Measurements from ENCODE around the gene TRIO.

- TF ChIP-seq CTCF (IDR thresholded peaks at IDR 0.05) (no peak), USF1 (CRISPR knock-in tag; IDR thresholded peaks at IDR 0.05) (no peak), ESRRA (CRISPR knock-in tag; IDR thresholded peaks at IDR 0.05; ENCODE audit: borderline replicate concordance) (no peak), SP1 (CRISPR knock-in tag; conservative IDR thresholded peaks at IDR 0.05) (no peak), TP53 (CRISPR knock-in tag; IDR thresholded peaks at IDR 0.05) (no peak), ZNF232 (CRISPR knock-in tag; IDR thresholded peaks at IDR 0.05) (no peak)
Observed at GRCh38 chr5:14323466-14323865, 180.3 kb downstream of the TRIO start.
